H9 (cell line): ENCODE results near the gene PIP4P1. TPM values are rescaled to one million over a fixed set of nuclear protein-coding genes. Genes with fewer than 3 reads are reported as not detected.

Source experiments
- DNase-seq: peaks from one replicate; pipeline ENCODE4 v3.0.0-alpha.2; 2017
- H2AFZ ChIP-seq: one replicate; pipeline ENCODE4 v1.6.1; 2013; ENCODE audit warnings: mild to moderate bottlenecking, low read length, control low read depth, moderate library complexity
- H2AK5ac ChIP-seq: 2 replicates; pipeline ENCODE4 v1.6.1; 2013; ENCODE audit warnings: low read length, control low read depth, mixed read lengths; ENCODE audit not compliant: insufficient read length
- H2BK120ac ChIP-seq: one replicate; pipeline ENCODE4 v1.6.1; 2013; ENCODE audit warnings: low read depth, mild to moderate bottlenecking, low read length, control low read depth, inconsistent platforms; ENCODE audit not compliant: poor library complexity, severe bottlenecking
- H2BK12ac ChIP-seq: 2 replicates; pipeline ENCODE4 v1.6.1; 2013; ENCODE audit warnings: low read length, control low read depth, mixed read lengths, low read depth; ENCODE audit not compliant: insufficient read length
- H2BK15ac ChIP-seq: 2 replicates; pipeline ENCODE4 v1.6.1; 2013; ENCODE audit warnings: low read depth, low read length, control low read depth
- H2BK20ac ChIP-seq: one replicate; pipeline ENCODE4 v1.6.1; 2013; ENCODE audit warnings: low read depth, mild to moderate bottlenecking, low read length, control low read depth, inconsistent platforms; ENCODE audit not compliant: poor library complexity, severe bottlenecking
- H2BK5ac ChIP-seq: 2 replicates; pipeline ENCODE4 v1.6.1; 2013; ENCODE audit warnings: low read length, control low read depth, mixed read lengths; ENCODE audit not compliant: insufficient read length
- H3K14ac ChIP-seq: 2 replicates; pipeline ENCODE4 v1.6.1; 2013; ENCODE audit warnings: low read length, control low read depth; ENCODE audit not compliant: insufficient read depth
- H3K18ac ChIP-seq: 2 replicates; pipeline ENCODE4 v1.6.1; 2013; ENCODE audit warnings: low read depth, mild to moderate bottlenecking, mixed read lengths, low read length, control low read depth; ENCODE audit not compliant: insufficient read length
- H3K23ac ChIP-seq: 2 replicates; pipeline ENCODE4 v1.6.1; 2013; ENCODE audit warnings: low read length, control low read depth, mixed read lengths, low read depth; ENCODE audit not compliant: insufficient read length
- H3K23me2 ChIP-seq: 2 replicates; pipeline ENCODE4 v1.6.1; 2013; ENCODE audit warnings: low read depth, mild to moderate bottlenecking, mixed read lengths, low read length, control low read depth; ENCODE audit not compliant: insufficient read length, poor library complexity, severe bottlenecking
- H3K27ac ChIP-seq: 2 replicates; pipeline ENCODE4 v1.5.1; 2013; ENCODE audit warnings: low read length, control low read depth, mixed read lengths, low read depth; ENCODE audit not compliant: insufficient read length
- H3K27me3 ChIP-seq: 2 replicates; pipeline ENCODE4 v1.6.1; 2013; ENCODE audit warnings: low read length, control low read depth, inconsistent platforms; ENCODE audit not compliant: insufficient read depth
- H3K4ac ChIP-seq: 2 replicates; pipeline ENCODE4 v1.6.1; 2013; ENCODE audit warnings: low read depth, mild to moderate bottlenecking, control low read depth, inconsistent platforms, low read length, moderate library complexity
- H3K4me1 ChIP-seq: 2 replicates; pipeline ENCODE4 v1.6.1; 2013; ENCODE audit warnings: low read length, control low read depth, inconsistent platforms; ENCODE audit not compliant: insufficient read depth
- H3K4me2 ChIP-seq: 2 replicates; pipeline ENCODE4 v1.6.1; 2013; ENCODE audit warnings: low read length, control low read depth, mixed read lengths; ENCODE audit not compliant: insufficient read length, insufficient read depth
- H3K56ac ChIP-seq: 2 replicates; pipeline ENCODE4 v1.6.1; 2013; ENCODE audit warnings: low read depth, mild to moderate bottlenecking, mixed read lengths, low read length, control low read depth; ENCODE audit not compliant: insufficient read length
- H3K79me1 ChIP-seq: 2 replicates; pipeline ENCODE4 v1.6.1; 2013; ENCODE audit warnings: low read depth, mild to moderate bottlenecking, moderate library complexity, low read length, control low read depth, inconsistent platforms; ENCODE audit not compliant: insufficient read depth, poor library complexity, severe bottlenecking
- H3K79me2 ChIP-seq: 2 replicates; pipeline ENCODE4 v1.6.1; 2013; ENCODE audit warnings: low read length, control low read depth, inconsistent platforms; ENCODE audit not compliant: insufficient read depth
- H3K9ac ChIP-seq: 2 replicates; pipeline ENCODE4 v1.6.1; 2013; ENCODE audit warnings: low read length, control low read depth, mixed read lengths; ENCODE audit not compliant: insufficient read length; ENCODE audit errors: extremely low read depth
- H3K9me3 ChIP-seq: one replicate; pipeline ENCODE4 v1.6.1; 2013; ENCODE audit warnings: low read depth, low read length, inconsistent platforms; ENCODE audit not compliant: control insufficient read depth
- H3T11ph ChIP-seq: one replicate; pipeline ENCODE4 v1.6.1; 2013; ENCODE audit warnings: mild to moderate bottlenecking, low read length, control low read depth, inconsistent platforms
- H4K20me1 ChIP-seq: one replicate; pipeline ENCODE4 v1.6.1; 2013; ENCODE audit not compliant: control insufficient read depth, insufficient read length, insufficient read depth
- H4K5ac ChIP-seq: 2 replicates; pipeline ENCODE4 v1.6.1; 2013; ENCODE audit warnings: low read depth, mild to moderate bottlenecking, mixed read lengths, low read length, control low read depth; ENCODE audit not compliant: insufficient read length
- H4K8ac ChIP-seq: replicated peaks from 2 replicates; pipeline ENCODE4 v1.6.1; 2013; ENCODE audit warnings: low read length, control low read depth, mixed read lengths, low read depth; ENCODE audit not compliant: insufficient read length
- H4K91ac ChIP-seq: 2 replicates; pipeline ENCODE4 v1.6.1; 2013; ENCODE audit warnings: low read depth, mild to moderate bottlenecking, moderate library complexity, mixed read lengths, low read length, control low read depth; ENCODE audit not compliant: insufficient read length
- H3K27ac Mint-ChIP-seq, 3 experiments: 2 replicates in 2 of 3; 3 replicates in 1 of 3; pipeline ENCODE4 v1.8.0; 2020 to 2021; ENCODE audit warnings: mixed read lengths in 3 of 3, mild to moderate bottlenecking in 1 of 3, moderate library complexity in 1 of 3
- H3K27me3 Mint-ChIP-seq: 2 replicates; pipeline ENCODE4 v1.8.0; 2021; ENCODE audit warnings: low read depth, mild to moderate bottlenecking, moderate library complexity, mixed read lengths
- H3K36me3 Mint-ChIP-seq, 3 experiments: 2 replicates in 2 of 3; 3 replicates in 1 of 3; pipeline ENCODE4 v1.8.0; 2020 to 2021; ENCODE audit warnings: low read depth in 3 of 3, mixed read lengths in 3 of 3; ENCODE audit not compliant: insufficient read depth in 1 of 3
- H3K4me1 Mint-ChIP-seq, 2 experiments: 2 replicates each; pipeline ENCODE4 v1.8.0; 2020; ENCODE audit warnings: mixed read lengths in 2 of 2
- H3K4me3 Mint-ChIP-seq, 2 experiments: 2 replicates in 1 of 2; 3 replicates in 1 of 2; pipeline ENCODE4 v1.8.0; 2020 to 2021; ENCODE audit warnings: mild to moderate bottlenecking in 2 of 2, mixed read lengths in 2 of 2, moderate library complexity in 1 of 2
- H3K9me3 Mint-ChIP-seq, 2 experiments: 2 replicates in 1 of 2; 3 replicates in 1 of 2; pipeline ENCODE4 v1.8.0; 2020; ENCODE audit warnings: mild to moderate bottlenecking in 2 of 2, mixed read lengths in 2 of 2, moderate library complexity in 1 of 2
- WGBS: extraction: QIAGEN DNeasy Blood & Tissue Kit; methylation state at CpG from one replicate; pipeline ENCODE4 v1.1.7; 2013; ENCODE audit warnings: missing lambda C conversion rate, low lambda C conversion rate, mixed read lengths; ENCODE audit not compliant: insufficient read length; ENCODE audit errors: extremely low coverage; 5-methylcytosine and 5-hydroxymethylcytosine counted together
- total RNA-seq: library from RNA; stranded (reverse); gene quantifications from 2 replicates; pipeline ENCODE4 v1.2.1, GENCODE V29; 2021
- TF ChIP-seq, protein P1 (sequence below): fragments of 200-600 bp; sonication (generic); conservative IDR thresholded peaks from 3 replicates; pipeline ENCODE4 v1.8.0; 2021; ENCODE audit warnings: antibody characterized with exemption, mild to moderate bottlenecking

Gene PIP4P1
- total RNA-seq, 1 experiment from 2014 or later, result 41.6 TPM

DNA sequence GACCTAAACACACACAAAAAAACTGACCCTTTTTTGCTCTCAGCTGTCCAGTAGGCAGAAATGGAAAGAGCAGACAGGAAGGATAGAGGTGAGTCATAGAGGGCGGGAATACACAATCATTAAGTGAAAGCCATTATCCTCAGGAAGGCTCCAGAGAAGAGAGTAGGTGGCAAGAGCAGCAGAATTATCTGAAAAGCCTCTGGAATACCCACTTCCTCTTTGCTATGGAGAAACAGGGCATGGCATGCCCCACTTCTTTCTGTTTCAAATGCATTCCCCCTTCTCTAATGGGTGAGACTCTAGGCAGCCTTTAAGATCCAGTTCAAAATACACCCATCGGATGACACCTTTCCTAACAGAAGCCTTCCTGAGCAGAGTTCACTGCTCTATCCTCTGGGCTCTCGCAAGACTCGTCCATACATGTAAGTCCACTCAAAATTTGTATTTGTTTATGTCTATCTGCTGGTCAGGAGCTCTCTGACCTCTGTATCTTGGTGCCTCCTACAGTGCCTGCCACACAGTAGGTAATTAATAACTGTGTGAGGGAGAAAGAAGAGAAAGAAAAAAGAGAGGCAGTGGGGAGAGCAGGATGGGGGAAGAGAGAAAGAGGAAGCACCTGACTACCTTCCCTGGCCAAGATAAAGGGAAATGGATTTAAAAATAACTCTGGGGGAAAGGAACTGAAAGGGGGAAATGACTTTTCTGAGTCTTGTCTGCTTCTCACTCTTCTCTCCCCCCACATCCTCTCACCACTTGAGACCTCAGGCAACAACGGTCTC, 33.8 kb downstream of the PIP4P1 start:
- no peak overlapping the region for H4K91ac ChIP-seq
- no peaks in the 10 kb centered on the region for H4K20me1 ChIP-seq
- no peak overlapping the region for H3K23ac ChIP-seq
- H3K18ac ChIP-seq, result no peak overlapping the region
- H4K5ac ChIP-seq, result no peak overlapping the region
- DNase-seq, result no peak
- H3K4me2 ChIP-seq, result no peak overlapping the region
- no peaks in the 10 kb centered on the region for H3K27me3 ChIP-seq
- no peaks in the 10 kb centered on the region for H3K79me2 ChIP-seq
- H4K8ac ChIP-seq, result no peak overlapping the region
- H2BK120ac ChIP-seq, result no peak overlapping the region
- Mint-ChIP-seq H3K27ac (peak overlapping the region; percentile 9 to 33 (median 12); a peak in 4 of 7 replicates), H3K9me3 (no peaks in the 10 kb centered on the region), H3K4me1 (peaks cover 11 to 12% of the 10 kb centered on the region in 2 experiments), H3K4me3 (no peak overlapping the region; a peak in 1 of 5 replicates), H3K27me3 (no peaks in the 10 kb centered on the region), H3K36me3 (no peaks in the 10 kb centered on the region)
- H3K14ac ChIP-seq, result no peak overlapping the region
- peaks cover 9% of the 10 kb centered on the region; the same call in 1 of the 2 replicates for H3K4me1 ChIP-seq
- H3K56ac ChIP-seq, result no peak overlapping the region
- no peaks in the 10 kb centered on the region for H3K79me1 ChIP-seq
- H3K9me3 ChIP-seq, result no peaks in the 10 kb centered on the region
- TF ChIP-seq, protein P1, sequence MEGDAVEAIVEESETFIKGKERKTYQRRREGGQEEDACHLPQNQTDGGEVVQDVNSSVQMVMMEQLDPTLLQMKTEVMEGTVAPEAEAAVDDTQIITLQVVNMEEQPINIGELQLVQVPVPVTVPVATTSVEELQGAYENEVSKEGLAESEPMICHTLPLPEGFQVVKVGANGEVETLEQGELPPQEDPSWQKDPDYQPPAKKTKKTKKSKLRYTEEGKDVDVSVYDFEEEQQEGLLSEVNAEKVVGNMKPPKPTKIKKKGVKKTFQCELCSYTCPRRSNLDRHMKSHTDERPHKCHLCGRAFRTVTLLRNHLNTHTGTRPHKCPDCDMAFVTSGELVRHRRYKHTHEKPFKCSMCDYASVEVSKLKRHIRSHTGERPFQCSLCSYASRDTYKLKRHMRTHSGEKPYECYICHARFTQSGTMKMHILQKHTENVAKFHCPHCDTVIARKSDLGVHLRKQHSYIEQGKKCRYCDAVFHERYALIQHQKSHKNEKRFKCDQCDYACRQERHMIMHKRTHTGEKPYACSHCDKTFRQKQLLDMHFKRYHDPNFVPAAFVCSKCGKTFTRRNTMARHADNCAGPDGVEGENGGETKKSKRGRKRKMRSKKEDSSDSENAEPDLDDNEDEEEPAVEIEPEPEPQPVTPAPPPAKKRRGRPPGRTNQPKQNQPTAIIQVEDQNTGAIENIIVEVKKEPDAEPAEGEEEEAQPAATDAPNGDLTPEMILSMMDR, result no peak
- H2BK15ac ChIP-seq, result no peak overlapping the region
- no peak overlapping the region for H3K27ac ChIP-seq
- no peak overlapping the region for H2BK12ac ChIP-seq
- peak overlapping the region; percentile 66 for H2AFZ ChIP-seq
- H2BK5ac ChIP-seq, result no peak overlapping the region
- H2BK20ac ChIP-seq, result no peak overlapping the region
- no peak overlapping the region for H3K4ac ChIP-seq
- no peak overlapping the region for H2AK5ac ChIP-seq
- H3K9ac ChIP-seq, result no peak overlapping the region
- no peak overlapping the region for H3T11ph ChIP-seq
- no CpG with 5 or more reads among the region's 5 CpGs for WGBS
- no peaks in the 10 kb centered on the region for H3K23me2 ChIP-seq
